ENCODE measurements around the gene NRP2. TPM values are rescaled to one million over a fixed set of nuclear protein-coding genes. Genes with fewer than 3 reads are reported as not detected.
A peak's percentile ranks its signal among the peaks of the same experiment; 100 is the strongest.

The NRP2 gene
- total and polyA plus RNA-seq, 2 donors (not counting 1 experiment from before 2014, with no cell fraction given): 16.6 to 28.7 TPM

DNA sequence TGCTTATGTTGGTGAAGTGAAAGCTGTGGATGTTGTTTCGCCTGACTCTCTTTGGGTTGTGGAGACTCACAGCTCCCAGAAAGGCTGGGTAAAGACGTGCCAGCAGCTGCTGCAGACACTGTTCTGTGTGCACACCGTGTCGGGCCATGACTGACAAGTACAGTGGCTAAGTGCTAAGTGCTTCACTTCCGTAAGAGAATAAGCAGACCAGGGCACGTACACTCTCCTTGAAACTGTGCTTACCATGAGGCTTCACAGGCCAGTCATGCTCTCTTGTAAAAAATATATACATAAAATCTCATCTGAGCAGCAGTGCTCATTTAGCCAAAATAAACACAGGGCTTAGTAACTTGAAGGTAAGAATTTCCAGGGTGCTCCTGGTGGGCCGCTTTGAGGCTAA, 86.0 kb downstream of the NRP2 start:
- H4K20me1 ChIP-seq (ENCODE audit: control insufficient read depth, extremely low read depth, insufficient read depth, low read length): no peaks in the 10 kb centered on the region
- no peaks in the 10 kb centered on the region for H3K79me2 ChIP-seq (ENCODE audit: control insufficient read depth, insufficient read depth, low read length)
- DNase-seq (ENCODE audit: low read depth in 2 of 2): no peak
- no peak overlapping the region for H3K4me3 ChIP-seq (replicated peaks in 1 of 4; ENCODE audit: control extremely low read depth in 1 of 4, insufficient read depth in 1 of 4, low read depth in 3 of 4, low read length in 4 of 4)
- no peak overlapping the region for H3K4me2 ChIP-seq (ENCODE audit: extremely low read depth, insufficient read depth, low read length)
- H3K27ac ChIP-seq (ENCODE audit: insufficient read depth, low read length): no peak overlapping the region
- no peaks in the 10 kb centered on the region for H3K27me3 ChIP-seq (ENCODE audit: control insufficient read depth, insufficient read depth, low read length)
- H3K4me1 ChIP-seq (ENCODE audit: control insufficient read depth, extremely low read depth, insufficient read depth, low read length): peaks cover 10% of the 10 kb centered on the region
- no peaks in the 10 kb centered on the region for H3K9me3 ChIP-seq (ENCODE audit: control insufficient read depth, insufficient read depth, low read depth, low read length)
- TF ChIP-seq, protein P1, sequence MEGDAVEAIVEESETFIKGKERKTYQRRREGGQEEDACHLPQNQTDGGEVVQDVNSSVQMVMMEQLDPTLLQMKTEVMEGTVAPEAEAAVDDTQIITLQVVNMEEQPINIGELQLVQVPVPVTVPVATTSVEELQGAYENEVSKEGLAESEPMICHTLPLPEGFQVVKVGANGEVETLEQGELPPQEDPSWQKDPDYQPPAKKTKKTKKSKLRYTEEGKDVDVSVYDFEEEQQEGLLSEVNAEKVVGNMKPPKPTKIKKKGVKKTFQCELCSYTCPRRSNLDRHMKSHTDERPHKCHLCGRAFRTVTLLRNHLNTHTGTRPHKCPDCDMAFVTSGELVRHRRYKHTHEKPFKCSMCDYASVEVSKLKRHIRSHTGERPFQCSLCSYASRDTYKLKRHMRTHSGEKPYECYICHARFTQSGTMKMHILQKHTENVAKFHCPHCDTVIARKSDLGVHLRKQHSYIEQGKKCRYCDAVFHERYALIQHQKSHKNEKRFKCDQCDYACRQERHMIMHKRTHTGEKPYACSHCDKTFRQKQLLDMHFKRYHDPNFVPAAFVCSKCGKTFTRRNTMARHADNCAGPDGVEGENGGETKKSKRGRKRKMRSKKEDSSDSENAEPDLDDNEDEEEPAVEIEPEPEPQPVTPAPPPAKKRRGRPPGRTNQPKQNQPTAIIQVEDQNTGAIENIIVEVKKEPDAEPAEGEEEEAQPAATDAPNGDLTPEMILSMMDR (conservative IDR thresholded peaks at IDR 0.05 in 1 of 2, IDR thresholded peaks at IDR 0.05 in 1 of 2; ENCODE audit: low read depth in 1 of 2, low read length in 2 of 2): no peak
- no peak for TF ChIP-seq EZH2 (IDR thresholded peaks at IDR 0.05; ENCODE audit: low read length, missing control alignments)
- H3K36me3 ChIP-seq (ENCODE audit: control insufficient read depth, insufficient read depth, low read length): no peaks in the 10 kb centered on the region
- H3K9ac ChIP-seq (ENCODE audit: insufficient read depth, low read length): no peak overlapping the region
- no peak overlapping the region for H2AFZ ChIP-seq (ENCODE audit: low read length)

DNA sequence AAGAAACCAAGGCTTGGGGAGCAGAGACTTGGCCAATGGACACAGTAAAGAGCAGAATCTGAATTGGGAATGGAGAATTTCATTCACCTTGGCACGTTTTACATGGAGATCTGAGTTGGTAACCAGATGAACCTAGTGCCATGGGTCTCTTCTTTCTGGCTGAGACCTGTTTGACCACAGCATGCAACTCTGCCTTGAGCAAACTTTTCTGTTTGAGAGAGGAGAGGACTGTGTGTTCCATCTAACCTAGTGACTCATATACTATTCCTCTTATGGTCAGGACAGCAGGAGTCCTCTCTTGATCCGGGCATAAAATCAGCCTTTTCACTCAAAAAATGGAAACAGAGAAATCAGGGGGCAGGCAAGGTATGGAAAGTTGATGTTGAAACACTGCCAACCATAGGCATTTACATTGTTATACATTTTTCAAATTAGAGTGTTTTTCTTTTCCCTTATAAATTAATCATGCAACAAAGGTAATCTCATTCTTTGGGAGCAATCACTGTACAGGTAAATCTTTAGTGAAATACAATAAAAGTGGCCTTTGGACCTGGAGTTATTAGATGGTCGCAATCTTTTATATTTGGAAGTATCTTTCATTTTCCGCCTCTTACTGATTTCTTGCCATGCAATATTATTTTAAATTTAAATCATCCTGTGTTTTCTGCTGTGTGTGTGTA, 86.7 kb downstream of the NRP2 start:
- H3K4me2 ChIP-seq (ENCODE audit: extremely low read depth, insufficient read depth, low read length): no peak overlapping the region
- TF ChIP-seq EZH2 (IDR thresholded peaks at IDR 0.05; ENCODE audit: low read length, missing control alignments): no peak
- TF ChIP-seq, protein P1 (conservative IDR thresholded peaks at IDR 0.05 in 1 of 2, IDR thresholded peaks at IDR 0.05 in 1 of 2; ENCODE audit: low read depth in 1 of 2, low read length in 2 of 2): no peak

DNA sequence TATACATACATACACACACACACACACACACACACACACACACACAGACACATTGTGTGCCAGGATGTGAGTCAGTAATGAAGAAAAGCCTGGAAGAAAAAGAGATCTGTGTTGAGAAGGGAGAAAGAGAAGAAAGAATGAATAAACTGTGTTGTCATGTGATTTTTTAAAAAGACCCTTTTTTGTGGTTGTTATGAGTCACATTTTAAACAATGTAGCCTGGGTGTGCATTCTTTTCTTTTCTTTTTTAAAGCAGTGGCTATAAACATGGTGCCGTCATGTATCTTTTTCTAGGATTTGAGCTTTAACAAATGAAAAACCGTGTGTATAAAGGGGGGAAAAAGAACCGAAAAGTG, 87.2 kb downstream of the NRP2 start:
- no peak overlapping the region for H3K9ac ChIP-seq (ENCODE audit: insufficient read depth, low read length)
- no peak for TF ChIP-seq EZH2 (IDR thresholded peaks at IDR 0.05; ENCODE audit: low read length, missing control alignments)
- TF ChIP-seq, protein P1 (conservative IDR thresholded peaks at IDR 0.05 in 1 of 2, IDR thresholded peaks at IDR 0.05 in 1 of 2; ENCODE audit: low read depth in 1 of 2, low read length in 2 of 2): no peak
- no peaks in the 10 kb centered on the region for H3K36me3 ChIP-seq (ENCODE audit: control insufficient read depth, insufficient read depth, low read length)
- no peak overlapping the region for H2AFZ ChIP-seq (ENCODE audit: low read length)
- H4K20me1 ChIP-seq (ENCODE audit: control insufficient read depth, extremely low read depth, insufficient read depth, low read length): no peaks in the 10 kb centered on the region
- no peaks in the 10 kb centered on the region for H3K9me3 ChIP-seq (ENCODE audit: control insufficient read depth, insufficient read depth, low read depth, low read length)
- peaks cover 7% of the 10 kb centered on the region for H3K4me1 ChIP-seq (ENCODE audit: control insufficient read depth, extremely low read depth, insufficient read depth, low read length)
- no peaks in the 10 kb centered on the region for H3K27me3 ChIP-seq (ENCODE audit: control insufficient read depth, insufficient read depth, low read length)
- H3K79me2 ChIP-seq (ENCODE audit: control insufficient read depth, insufficient read depth, low read length): no peaks in the 10 kb centered on the region
- no peak overlapping the region for H3K4me3 ChIP-seq (replicated peaks in 1 of 4; ENCODE audit: control extremely low read depth in 1 of 4, insufficient read depth in 1 of 4, low read depth in 3 of 4, low read length in 4 of 4)
- peak; percentile 94 to 96 for DNase-seq (ENCODE audit: low read depth in 2 of 2)
- H3K4me2 ChIP-seq (ENCODE audit: extremely low read depth, insufficient read depth, low read length): no peak overlapping the region
- no peak overlapping the region for H3K27ac ChIP-seq (ENCODE audit: insufficient read depth, low read length)

More for the DNA sequence above, 86.7 kb downstream of the NRP2 start:
- no peaks in the 10 kb centered on the region for H4K20me1 ChIP-seq (ENCODE audit: control insufficient read depth, extremely low read depth, insufficient read depth, low read length)
- no peak overlapping the region for H3K9ac ChIP-seq (ENCODE audit: insufficient read depth, low read length)
- DNase-seq (ENCODE audit: low read depth in 2 of 2): peak; percentile 64
- peaks cover 7% of the 10 kb centered on the region for H3K4me1 ChIP-seq (ENCODE audit: control insufficient read depth, extremely low read depth, insufficient read depth, low read length)
- no peaks in the 10 kb centered on the region for H3K79me2 ChIP-seq (ENCODE audit: control insufficient read depth, insufficient read depth, low read length)
- no peak overlapping the region for H3K27ac ChIP-seq (ENCODE audit: insufficient read depth, low read length)
- H3K9me3 ChIP-seq (ENCODE audit: control insufficient read depth, insufficient read depth, low read depth, low read length): no peaks in the 10 kb centered on the region
- no peaks in the 10 kb centered on the region for H3K36me3 ChIP-seq (ENCODE audit: control insufficient read depth, insufficient read depth, low read length)
- H2AFZ ChIP-seq (ENCODE audit: low read length): no peak overlapping the region
- no peak overlapping the region for H3K4me3 ChIP-seq (replicated peaks in 1 of 4; ENCODE audit: control extremely low read depth in 1 of 4, insufficient read depth in 1 of 4, low read depth in 3 of 4, low read length in 4 of 4)
- no peaks in the 10 kb centered on the region for H3K27me3 ChIP-seq (ENCODE audit: control insufficient read depth, insufficient read depth, low read length)

Data from fibroblast of lung (primary cell).